LHCN-M2 (cell line): ENCODE data around the gene FBXW7. TPM values are rescaled to one million over a fixed set of nuclear protein-coding genes. Genes with fewer than 3 reads are reported as not detected.

ENCODE experiments used
- DNase-seq: peaks from one replicate; pipeline ENCODE4 v3.0.0-alpha.2; 2012; ENCODE audit warnings: low read depth
- polyA plus RNA-seq: library from polyadenylated mRNA; unstranded; fragments of >200 nt; gene quantifications from one replicate; pipeline ENCODE4 v1.2.1, GENCODE V29; 2012; ENCODE audit warnings: missing spikeins
- total RNA-seq: library from RNA; depleted of rRNA; stranded (reverse); fragments of >200 nt; gene quantifications from 2 replicates; pipeline ENCODE4 v1.2.3, GENCODE V29; 2014; rRNA removed

FBXW7 gene, protein sequence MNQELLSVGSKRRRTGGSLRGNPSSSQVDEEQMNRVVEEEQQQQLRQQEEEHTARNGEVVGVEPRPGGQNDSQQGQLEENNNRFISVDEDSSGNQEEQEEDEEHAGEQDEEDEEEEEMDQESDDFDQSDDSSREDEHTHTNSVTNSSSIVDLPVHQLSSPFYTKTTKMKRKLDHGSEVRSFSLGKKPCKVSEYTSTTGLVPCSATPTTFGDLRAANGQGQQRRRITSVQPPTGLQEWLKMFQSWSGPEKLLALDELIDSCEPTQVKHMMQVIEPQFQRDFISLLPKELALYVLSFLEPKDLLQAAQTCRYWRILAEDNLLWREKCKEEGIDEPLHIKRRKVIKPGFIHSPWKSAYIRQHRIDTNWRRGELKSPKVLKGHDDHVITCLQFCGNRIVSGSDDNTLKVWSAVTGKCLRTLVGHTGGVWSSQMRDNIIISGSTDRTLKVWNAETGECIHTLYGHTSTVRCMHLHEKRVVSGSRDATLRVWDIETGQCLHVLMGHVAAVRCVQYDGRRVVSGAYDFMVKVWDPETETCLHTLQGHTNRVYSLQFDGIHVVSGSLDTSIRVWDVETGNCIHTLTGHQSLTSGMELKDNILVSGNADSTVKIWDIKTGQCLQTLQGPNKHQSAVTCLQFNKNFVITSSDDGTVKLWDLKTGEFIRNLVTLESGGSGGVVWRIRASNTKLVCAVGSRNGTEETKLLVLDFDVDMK
- total RNA-seq = 18.1 and 20.1 TPM in 2 replicates
- 3.7 TPM for polyA plus RNA-seq

DNA sequence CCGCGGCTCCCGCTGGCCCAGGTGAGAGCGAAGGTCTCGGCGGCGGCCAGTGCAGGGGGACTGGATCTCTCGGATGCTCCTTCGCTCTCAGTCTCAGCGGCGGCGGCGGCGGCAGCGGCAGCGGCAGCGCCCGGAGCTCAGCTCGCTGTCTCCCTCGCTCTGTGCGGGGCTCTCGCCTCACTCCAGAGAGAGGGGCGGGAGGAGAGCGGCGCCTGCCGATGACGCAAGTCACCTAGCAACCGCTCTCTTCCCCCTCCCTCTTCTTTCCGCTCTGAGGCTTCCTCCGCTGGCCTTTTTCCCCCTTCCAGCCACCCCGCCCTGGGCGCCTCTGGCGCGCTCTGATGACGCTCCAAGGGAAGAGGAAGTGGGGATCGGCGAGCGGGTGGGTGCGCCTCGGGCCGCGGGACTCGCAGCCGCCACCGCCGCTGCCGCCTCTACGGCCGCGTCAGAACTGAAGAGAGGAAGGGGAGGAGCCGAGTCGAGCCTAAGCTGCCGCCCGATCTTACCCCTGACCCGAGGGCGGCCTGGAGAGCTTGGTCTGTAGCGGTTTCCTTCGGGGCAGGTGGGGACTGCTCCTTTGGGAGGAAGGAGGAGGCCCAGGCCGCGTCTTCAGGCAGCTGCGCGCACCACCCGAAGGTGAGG is at the start of gene FBXW7:
FBXW7 (minus strand) TSS at position 190 of the 642 bp plus-strand sequence. CDS start 124,289 bp downstream, outside the sequence.
- DNase-seq = peak; percentile 99

DNA sequence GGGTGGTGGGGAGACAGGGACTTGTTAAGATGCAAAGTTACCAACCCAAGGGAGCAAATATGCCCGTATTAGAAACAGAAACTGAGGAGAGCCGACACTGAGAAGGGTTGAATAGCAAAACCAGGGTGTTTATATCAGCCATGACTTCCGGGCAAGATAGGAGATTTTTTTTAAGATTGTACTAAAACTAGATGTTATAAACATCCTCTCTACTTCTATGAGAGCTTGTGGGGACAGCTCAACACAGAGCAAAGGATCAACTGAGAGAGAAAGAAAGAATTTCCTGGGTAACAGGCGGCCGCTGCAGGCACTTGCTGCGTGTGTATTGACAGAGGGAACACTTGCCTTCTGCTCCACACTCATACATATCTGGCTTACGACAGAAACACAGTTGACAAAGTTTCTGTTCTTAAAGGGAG is 49.1 kb upstream of the FBXW7 start:
- DNase-seq = no peak

DNA sequence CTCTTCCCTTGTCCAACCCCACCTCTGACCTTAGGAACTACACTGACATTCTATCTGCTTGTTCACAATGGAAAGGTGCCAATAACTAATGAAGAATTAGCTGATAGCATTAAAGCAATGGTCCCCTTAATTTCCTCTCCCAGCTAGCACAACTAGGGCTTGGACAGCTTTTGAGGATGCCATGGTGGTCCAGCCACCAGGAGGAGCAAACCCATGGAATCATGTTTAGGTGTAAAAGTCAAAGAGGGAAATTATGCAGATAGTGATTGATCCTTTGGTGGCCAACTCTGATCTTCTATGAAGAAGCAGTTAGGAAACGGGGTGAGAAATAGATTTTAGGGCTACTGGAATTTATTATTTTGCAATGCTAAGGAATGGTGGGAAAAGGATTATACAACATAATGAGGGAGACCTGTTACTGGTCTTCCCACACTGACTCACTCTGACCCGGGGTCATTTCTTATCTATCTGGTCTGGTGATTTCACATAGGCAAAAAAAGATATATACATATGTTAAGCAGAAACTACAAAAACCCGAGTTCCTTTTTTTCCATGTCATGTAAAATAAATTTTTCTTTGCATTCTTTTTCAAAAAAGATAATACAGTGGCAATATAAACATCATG is 45.8 kb upstream of the FBXW7 start:
- DNase-seq = no peak

DNA sequence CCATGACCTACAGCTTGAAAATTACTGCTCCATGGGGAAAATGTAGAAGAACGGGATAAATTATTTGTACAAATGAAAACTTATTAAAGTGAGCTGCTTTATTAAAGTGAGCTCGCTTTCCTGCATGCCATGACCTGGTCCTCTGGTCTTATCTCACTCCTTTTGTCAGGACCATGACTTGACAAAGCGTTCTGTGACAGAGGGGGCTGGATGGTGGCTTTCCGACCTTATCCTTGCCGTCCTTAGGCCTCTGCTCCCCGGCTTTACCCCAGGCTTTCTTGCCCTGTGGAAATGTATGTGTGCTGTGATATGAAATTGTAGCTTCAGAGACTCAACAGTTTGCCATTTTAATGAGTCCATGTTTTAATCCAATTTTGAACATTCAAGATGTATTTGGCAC is 44.0 kb upstream of the FBXW7 start:
- no peak for DNase-seq

DNA sequence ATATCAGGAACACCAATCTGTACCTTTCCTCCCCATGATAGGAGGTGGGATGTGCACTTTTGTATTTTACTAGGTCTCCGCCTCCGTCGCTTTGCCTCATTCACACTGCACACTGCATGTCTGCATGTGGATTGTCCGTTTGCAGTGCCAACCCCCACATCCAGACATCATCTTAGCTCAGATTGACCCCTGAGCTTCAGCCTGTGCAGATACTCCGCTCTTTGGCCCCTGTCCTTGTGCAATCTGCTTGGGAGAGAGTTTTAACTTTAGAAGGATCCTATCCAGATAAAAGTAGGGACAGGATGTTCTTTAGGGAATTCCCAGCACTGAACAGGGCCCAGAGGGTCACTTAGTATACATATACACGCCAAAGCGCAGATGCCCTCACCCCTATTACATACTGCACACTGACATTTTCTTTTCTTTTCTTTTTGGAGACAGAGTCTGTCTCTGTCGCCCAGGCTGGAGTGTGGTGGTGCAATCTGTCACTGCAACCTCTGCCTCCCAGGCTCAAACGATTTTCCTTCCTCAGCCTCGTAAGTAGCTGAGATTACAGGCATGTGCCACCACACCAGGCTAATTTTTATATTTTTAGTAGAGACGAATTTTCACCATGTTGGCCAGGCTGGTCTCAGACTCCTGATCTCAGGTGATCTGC is 43.3 kb upstream of the FBXW7 start:
- no peak for DNase-seq

DNA sequence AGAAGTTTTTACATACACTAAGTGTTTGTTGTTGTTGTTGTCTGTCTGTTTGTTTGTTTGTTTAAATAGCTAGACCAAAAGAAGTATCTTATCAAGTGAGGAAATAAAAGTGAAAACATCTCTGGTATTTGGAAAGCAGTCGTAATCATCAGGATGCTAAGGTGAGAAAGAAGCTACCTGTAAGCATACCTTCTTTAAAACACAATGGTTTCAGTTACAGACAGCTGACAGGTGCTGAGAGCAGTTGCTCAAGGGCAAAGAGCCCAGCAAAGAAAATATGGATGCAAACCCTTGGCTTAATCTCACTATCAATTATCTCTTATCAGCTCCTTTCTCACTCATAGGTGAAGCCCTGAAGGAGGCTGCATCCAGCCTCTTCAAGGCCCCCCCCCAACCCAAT is 42.8 kb upstream of the FBXW7 start:
- no peak for DNase-seq

DNA sequence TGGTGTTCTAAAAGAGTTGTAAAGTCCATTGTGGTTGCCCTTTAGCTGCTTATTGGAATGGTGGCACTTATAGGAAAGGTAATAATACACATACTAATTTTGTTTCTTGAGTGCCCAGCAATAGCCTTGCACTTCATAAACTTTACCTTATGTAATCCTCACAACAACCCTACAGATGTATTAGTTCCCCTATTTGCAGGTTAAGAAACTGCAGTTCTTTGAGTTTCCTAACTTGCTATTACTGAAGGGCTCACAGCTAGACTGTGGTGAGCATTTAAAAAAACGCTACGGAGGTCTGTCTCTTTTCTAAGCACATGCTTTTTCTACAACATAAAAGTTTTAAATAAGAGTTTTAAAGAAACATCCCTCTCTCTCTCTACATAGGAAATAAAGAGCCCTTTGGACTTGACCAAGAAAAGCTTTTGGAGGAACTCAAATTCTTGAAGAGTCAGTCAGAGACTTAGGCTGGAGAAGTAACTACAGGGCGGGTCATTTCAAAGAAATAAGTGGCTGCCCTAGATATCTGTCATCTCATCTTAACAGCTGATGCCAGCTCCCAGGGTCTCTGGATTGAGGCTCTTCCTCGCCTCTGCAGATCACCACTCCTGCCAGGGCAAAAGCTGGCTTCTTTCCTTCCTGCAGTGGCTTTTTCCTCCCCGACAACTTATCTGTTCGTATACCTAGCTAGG is 42.0 kb upstream of the FBXW7 start:
- DNase-seq = no peak

DNA sequence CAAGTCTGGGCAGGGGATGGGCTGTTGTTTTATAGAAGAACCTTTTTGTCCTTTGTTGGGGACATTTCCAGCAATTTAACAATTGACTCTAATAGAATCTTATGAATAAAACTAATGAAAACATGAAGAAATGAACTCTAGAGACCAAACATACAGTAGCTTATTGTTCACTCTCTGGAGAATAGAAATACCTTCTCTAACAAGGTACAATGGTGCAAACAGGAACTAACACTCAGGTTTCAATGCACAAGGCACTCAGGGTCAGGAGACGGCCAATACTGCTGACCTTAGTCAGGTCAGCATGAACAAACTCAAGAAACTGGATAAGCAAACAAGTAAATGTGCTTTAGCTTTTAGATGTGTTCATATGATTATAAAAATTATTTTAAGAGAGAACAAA is 39.6 kb upstream of the FBXW7 start:
- no peak for DNase-seq

DNA sequence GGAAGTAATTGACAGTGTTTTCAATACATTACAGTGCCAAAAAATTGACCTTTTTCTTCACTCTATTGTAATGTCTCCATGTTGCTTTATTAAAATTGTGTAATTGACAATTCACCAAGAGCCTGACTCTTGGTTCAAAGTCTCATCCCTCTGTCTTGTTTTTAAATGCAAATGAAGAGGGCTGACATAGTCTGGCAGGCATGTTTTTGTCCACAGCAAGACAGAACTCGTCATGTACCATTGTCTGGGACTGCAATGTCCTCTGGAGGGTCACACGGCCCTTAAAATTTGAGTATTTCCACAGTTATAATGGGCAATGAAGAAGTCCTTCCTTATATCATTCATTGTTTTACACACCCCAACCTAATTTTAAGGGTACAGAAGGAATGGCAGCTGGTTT is 38.0 kb upstream of the FBXW7 start:
- DNase-seq = no peak

DNA sequence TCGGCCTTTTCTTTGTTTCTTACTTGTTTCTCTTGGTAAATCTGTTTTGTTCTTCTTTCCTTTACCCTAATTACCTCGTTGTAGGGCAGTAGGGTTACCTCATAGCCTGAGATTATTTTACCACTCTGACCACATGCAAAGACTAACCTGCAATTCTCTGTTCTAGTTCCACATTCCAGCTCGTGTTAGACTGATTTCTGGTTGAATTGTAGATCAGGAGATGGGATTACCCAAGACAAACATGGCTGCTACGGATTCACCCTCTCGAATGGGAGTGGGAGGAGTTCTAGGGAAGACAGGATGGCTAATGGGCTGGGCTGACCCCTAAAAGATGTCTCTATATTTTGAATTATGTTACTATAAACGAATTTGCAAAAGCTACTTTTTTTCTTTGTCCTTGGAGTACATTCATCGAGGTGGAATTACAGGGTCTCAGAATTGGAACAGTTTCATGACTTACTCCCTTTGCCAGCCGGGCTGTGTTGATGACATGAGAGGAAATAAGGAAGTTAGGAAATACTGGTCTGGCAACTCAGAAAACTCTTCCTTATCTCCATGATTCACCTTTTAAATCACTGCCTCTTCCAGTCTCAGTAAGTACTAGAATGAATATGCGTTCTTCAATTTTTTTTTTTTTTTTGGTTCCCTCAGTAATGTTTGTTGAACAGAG is 36.7 kb upstream of the FBXW7 start:
- DNase-seq = no peak

DNA sequence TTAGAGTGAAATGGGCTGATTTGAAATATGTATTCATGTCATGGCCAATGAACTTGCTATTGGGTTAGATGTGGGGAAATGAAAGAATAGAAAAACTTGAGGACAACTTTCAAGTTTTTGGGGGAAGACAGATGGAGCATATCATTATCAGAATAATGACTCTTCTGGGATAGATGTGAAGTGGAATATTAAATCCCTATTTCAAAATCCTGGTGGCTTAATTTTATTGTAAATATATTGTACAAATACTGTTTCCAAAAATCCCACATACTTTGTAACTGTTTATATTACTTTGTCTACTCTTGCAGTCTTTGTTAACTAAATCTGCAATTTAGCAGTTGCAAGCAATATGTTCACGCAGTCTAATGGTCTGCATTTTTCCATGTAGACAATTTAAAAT is 35.9 kb upstream of the FBXW7 start:
- DNase-seq = no peak

DNA sequence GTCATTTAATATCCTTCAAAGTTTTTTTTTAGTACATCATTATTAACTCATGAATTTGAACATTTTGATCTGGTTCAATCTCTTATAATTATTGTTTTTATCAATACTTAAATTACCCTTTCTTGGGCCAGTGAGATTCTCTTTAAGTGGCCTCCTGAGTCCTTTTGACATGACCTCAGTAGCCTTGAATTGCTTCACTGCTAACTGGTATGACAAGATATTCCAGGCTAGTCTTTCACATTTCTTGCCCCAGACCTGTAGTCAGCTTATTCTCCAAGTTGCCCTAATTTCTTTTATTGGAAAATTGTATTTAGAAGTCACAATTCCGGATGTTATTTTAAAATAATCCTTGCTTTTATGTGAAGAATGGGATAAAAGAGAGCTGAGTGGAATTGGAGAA is 35.4 kb upstream of the FBXW7 start:
- no peak for DNase-seq

DNA sequence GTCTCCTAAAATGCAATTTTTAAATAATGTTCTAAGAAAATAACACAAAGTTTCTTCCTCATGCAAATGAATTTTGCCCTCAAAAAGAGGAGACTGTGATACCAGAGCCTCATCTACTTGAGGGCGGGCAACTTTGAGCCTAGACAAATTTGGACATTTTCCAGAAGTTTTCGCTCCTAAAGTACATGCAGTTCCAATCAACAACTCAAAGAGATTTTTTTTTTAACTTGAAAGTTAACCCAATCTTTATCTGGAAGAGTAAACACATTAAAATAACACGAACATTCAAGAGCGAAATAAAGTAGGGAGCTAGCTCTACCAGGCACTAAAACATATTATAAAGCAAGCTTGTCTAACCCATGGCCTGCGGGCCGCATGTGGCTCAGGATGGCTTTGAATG is 29.4 kb upstream of the FBXW7 start:
- no peak for DNase-seq

DNA sequence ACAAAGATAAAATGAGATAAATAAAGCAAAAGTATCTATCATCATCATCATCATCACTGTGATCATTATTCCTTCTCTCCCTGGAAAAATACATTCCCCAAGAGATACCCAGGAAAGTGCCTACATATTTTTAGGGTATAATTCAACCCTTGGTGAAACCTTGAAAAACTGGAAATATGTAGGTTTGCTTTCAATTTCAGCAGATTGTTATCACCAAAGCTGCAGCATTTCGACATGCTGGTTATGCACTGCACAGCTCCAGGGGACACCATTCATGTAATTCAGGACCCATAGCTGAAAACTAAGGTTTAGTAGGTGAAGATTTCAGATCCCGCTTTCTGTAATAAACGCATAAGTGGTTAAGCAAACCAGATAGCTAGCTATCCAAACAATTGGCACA is 28.4 kb upstream of the FBXW7 start:
- no peak for DNase-seq

DNA sequence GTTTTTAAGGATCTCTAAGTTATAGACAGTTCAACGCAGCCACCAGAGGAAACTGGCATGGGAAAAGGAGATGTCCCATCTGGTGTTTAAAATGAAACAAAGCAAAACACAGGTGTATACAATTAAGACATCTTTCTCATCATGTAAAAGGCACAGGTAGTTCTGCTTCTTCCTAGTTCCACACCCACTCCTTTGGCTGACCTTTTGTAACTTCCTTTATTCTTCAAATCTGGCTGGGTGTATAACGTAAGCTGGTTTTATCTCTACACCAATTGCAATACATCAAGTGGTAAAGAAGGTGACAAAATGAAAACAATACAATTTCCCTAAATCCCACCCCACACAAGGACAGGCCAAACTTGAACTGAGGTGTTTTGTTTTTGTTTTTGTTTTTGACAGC is 27.3 kb upstream of the FBXW7 start:
- DNase-seq = no peak

DNA sequence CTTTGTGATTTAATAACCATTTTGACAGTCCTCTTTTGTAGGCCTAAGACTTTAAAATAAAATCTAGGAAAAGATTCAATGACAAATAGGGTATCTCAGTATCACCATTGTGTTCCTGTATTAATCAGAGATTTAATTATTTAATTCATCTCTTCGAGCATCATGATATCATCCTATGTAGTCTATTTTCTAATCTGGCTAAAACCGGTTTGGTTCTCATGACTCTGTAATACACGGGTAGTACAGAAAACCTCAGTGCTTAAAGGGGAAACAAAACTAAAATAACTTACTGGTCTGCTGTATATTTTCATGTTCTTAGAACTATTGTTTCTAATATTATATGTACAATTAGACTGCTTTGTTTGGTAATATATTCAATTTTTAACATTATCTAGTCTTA is 23.7 kb upstream of the FBXW7 start:
- no peak for DNase-seq

DNA sequence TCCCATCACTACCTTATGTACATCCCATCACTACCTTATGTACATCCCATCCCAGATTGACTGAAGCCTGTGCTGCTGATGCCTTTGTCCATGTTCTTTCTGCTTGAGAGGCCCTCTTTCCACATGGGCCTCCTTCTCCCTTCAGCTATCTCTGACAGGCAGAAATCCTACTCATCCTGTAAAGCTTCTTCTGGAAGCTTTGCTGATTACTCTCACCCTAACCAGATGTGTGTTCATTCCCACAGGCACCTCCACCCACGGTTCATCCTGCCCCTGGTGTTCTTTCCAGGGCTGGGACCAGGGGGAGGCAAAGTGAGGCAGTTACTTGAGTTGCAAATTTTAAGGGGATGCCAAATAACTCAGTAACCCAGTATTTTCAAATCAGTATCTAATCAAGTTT is 22.5 kb upstream of the FBXW7 start:
- no peak for DNase-seq

DNA sequence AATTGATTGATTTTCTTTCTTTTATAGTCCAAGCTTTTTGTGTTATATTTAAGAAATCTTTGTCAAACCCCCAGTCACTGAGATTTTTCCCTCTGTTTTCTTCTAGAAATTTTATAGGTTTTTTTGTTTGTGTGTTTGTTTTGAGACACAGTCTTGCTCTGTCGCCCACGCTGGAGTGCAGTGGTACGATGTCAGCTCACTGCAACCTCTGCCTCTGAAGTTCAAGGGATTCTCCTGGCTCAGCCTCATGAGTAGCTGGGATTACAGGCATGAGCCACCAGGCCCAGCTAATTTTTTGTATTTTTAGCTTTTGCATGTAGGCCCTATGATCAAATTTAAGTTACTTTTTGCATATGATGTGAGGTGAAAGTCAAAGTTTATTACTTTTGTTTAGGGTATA is 20.9 kb upstream of the FBXW7 start:
- DNase-seq = no peak

DNA sequence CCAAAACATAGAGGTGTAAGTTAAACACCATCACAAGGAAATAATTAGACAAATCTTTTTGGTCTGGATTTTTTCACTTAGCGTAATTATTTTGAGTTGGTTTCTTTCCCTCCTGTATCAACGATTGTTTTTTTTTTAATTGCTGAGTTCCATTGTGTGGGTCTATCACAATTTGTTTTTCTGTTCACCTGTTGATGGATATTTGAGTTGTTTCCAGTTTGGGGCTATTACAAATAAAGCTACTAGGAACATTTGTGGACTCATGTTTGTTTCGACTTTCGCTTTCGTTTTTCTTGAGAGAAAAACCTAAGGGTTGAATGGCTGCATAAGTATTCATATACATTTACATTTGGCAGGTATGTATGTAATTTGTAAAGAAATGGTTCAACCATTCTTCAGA is 20.4 kb upstream of the FBXW7 start:
- no peak for DNase-seq

DNA sequence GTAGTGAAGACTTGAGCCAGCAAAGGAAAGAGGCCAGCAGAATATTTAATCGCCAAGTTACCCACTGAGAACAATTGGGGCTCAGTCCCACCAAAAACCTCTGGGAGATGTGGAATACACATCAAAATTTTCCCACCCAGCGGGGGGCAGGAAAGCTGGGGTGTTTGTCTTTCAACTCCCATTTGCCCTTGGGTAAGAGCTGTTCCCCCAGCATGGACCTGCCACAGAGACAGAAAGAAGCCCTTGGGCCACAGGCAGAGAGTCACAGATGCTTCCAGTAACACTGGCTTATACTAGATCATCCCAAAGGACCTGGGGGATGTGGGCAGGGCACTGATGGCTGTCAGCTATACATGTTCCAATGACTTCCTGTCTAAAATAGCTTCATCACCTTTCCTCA is 18.9 kb upstream of the FBXW7 start:
- DNase-seq = no peak
